Tibial nerve (tissue), 4 donors: ENCODE results near the gene DET1. TPM values are rescaled to one million over a fixed set of nuclear protein-coding genes. Genes with fewer than 3 reads are reported as not detected.

Experiments
- DNase-seq, 2 donors: peaks; one replicate each; pipeline ENCODE4 v3.0.0-alpha.2; 2019; ENCODE audit warnings: low spot score in 2 of 2
- H3K27ac ChIP-seq, 4 donors: fragments of 200-600 bp; sonication (generic) in 3 of 4; one replicate each; pipeline ENCODE4 v1.5.1; 2017 to 2019; ENCODE audit warnings: mild to moderate bottlenecking in 1 of 4
- H3K27me3 ChIP-seq, 2 donors: fragments of 200-600 bp; sonication (generic) in 1 of 2; one replicate each; pipeline versions ENCODE4 v1.5.1 to v1.6.0; 2017 to 2019
- H3K36me3 ChIP-seq, 3 donors: fragments of 200-600 bp; sonication (generic); one replicate each; pipeline ENCODE4 v1.5.1; 2018 to 2019
- H3K4me1 ChIP-seq, 4 donors: fragments of 200-600 bp; sonication (generic) in 3 of 4; one replicate each; pipeline ENCODE4 v1.5.1; 2017 to 2019
- H3K4me3 ChIP-seq, 4 donors: fragments of 200-600 bp; sonication (generic) in 3 of 4; one replicate each; pipeline ENCODE4 v1.5.1; 2017 to 2019; ENCODE audit warnings: mild to moderate bottlenecking in 1 of 4, moderate library complexity in 1 of 4
- H3K9me3 ChIP-seq, 4 donors: fragments of 200-600 bp; sonication (generic) in 3 of 4; one replicate each; pipeline ENCODE4 v1.5.1; 2017 to 2019
- EP300 ChIP-seq, 2 donors: sonication (generic); formaldehyde crosslinking; IDR thresholded peaks; one replicate each; pipeline ENCODE4 v1.6.1; 2017; ENCODE audit warnings: antibody characterized with exemption in 2 of 2, mild to moderate bottlenecking in 1 of 2
- POLR2A ChIP-seq, 2 donors: fragments of 450-650 bp; IDR thresholded peaks; one replicate each; pipeline ENCODE4 v1.6.1; 2017; ENCODE audit warnings: antibody characterized with exemption in 2 of 2, mild to moderate bottlenecking in 2 of 2, moderate library complexity in 2 of 2
- WGBS, 2 donors: methylation state at CpG; one replicate each; pipeline ENCODE4 v1.1.5; 2018; 5-methylcytosine and 5-hydroxymethylcytosine counted together
- total RNA-seq, 4 donors: library from RNA; depleted of rRNA; stranded (reverse); fragments of >200 nt; gene quantifications; one replicate each; pipeline ENCODE4 v1.1.0, GENCODE V29; 2016
- TF ChIP-seq, protein P1 (sequence below), 5 experiments: fragments of 200-600 bp in 3 of 5; fragments of 450-650 bp in 2 of 5; sonication (generic) in 3 of 5; IDR thresholded peaks; one replicate each; pipeline ENCODE4 v1.5.1; 2016 to 2019; ENCODE audit warnings: antibody characterized with exemption in 5 of 5, mild to moderate bottlenecking in 3 of 5, moderate library complexity in 2 of 5

The DET1 gene
- 10 to 100 TPM in 1 of 4 donors, 1 to 10 TPM in 3; 6.6 to 16.2 (median 7.8) TPM for total RNA-seq

DNA sequence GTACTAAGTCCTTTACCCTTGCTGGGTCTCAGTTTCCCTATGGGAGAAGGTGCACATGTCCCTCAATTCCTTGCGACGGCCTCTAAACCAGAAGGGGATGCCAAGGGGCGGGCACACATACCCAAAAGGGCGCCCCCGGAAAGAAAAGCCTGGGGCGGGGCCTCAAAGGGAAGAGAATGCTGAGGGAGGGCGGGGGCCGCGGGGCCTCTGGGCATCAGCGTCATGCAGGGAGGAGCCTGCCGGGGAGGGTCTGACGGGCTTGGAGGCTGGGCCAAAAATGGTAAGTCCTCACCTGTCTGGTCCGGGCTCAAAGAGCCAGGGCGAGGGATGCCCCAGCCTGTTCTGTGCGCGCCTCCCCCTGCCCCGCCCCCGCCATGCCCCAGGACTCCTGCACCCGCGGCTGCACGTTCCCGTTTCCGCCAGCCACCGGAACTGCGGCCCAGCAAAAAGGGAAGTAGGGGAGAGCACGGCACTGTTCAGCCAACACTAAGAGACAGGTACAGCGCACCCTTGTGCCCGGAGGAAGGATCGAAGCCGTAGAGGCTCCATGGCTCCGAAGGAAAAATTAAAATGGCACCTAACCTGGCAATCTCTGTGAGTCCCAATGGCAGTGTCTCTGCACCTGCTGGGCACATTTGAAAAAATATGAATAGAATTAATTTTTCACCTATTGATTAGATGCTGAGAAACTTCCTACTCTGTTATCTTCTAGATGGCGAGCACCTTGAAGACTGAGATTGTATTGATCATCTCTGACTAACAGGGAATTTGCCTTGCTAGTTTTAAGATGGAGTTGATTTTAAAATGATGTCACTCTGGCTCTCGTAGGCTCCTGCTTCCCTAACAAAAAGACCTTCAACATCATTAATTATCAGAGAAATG is at the start of gene DET1:
TSS of gene DET1 (minus strand) at position 434 of the 882 bp plus-strand sequence. CDS start 14,976 bp downstream, outside the sequence.
- WGBS, 2 donors = 4% methylated on average over 33 of the region's 33 CpGs
- Histone ChIP-seq H3K36me3 (no peaks in the 10 kb centered on the region), H3K4me3 (peak within 1 kb of the TSS; percentile 41 to 97 (median 70)), H3K27ac (peak within 1 kb of the TSS; percentile 70 to 93 (median 88)), H3K9me3 (no peaks in the 10 kb centered on the region), H3K4me1 (peaks cover 0 to 26% (median 0%) of the 10 kb centered on the region in 4 donors), H3K27me3 (no peaks in the 10 kb centered on the region)
- DNase-seq = peak; percentile 88 to 95
- TF ChIP-seq EP300 (IDR thresholded peaks at IDR 0.05) (peak in 1 of 2 donors; percentile 69), POLR2A (IDR thresholded peaks at IDR 0.05) (peak in 1 of 2 donors; percentile 25)
- TF ChIP-seq, protein P1, sequence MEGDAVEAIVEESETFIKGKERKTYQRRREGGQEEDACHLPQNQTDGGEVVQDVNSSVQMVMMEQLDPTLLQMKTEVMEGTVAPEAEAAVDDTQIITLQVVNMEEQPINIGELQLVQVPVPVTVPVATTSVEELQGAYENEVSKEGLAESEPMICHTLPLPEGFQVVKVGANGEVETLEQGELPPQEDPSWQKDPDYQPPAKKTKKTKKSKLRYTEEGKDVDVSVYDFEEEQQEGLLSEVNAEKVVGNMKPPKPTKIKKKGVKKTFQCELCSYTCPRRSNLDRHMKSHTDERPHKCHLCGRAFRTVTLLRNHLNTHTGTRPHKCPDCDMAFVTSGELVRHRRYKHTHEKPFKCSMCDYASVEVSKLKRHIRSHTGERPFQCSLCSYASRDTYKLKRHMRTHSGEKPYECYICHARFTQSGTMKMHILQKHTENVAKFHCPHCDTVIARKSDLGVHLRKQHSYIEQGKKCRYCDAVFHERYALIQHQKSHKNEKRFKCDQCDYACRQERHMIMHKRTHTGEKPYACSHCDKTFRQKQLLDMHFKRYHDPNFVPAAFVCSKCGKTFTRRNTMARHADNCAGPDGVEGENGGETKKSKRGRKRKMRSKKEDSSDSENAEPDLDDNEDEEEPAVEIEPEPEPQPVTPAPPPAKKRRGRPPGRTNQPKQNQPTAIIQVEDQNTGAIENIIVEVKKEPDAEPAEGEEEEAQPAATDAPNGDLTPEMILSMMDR (IDR thresholded peaks at IDR 0.05) = peak; percentile 64 to 95 (median 83)

DNA sequence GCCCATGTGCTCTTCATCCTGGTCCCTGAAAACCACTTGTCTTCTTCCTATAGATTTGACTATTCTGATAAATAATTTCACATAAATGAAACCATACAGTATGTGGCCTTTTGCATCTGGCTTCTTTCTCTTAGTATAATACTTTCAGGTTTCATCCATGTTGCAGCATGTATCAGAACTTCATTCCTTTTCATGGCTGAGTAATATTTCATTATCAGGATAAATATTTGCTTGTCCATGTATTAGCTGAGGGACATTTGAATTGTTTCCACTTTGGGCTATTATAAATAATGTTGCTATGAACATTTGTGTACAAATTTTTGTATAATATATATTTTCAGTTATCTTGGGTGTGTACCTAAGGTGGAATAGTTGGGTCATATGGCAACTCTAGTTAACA is 44.9 kb upstream of the DET1 start:
- no peak overlapping the region for H3K4me3 ChIP-seq
- no peaks in the 10 kb centered on the region for H3K4me1 ChIP-seq
- H3K9me3 ChIP-seq = no peaks in the 10 kb centered on the region
- H3K27ac ChIP-seq = no peak overlapping the region
- no peak for DNase-seq
- no peaks in the 10 kb centered on the region for H3K36me3 ChIP-seq
- TF ChIP-seq, protein P1 (IDR thresholded peaks at IDR 0.05) = no peak
- TF ChIP-seq EP300 (IDR thresholded peaks at IDR 0.05) (no peak), POLR2A (IDR thresholded peaks at IDR 0.05) (no peak)
- H3K27me3 ChIP-seq = no peaks in the 10 kb centered on the region

GRCh38 chr15:88590759-88591158 is 44.3 kb upstream of the DET1 start:
- Histone ChIP-seq H3K9me3 (no peaks in the 10 kb centered on the region), H3K4me3 (no peak overlapping the region), H3K27ac (no peak overlapping the region), H3K4me1 (no peaks in the 10 kb centered on the region), H3K27me3 (no peaks in the 10 kb centered on the region), H3K36me3 (no peaks in the 10 kb centered on the region)
- no peak for DNase-seq
- TF ChIP-seq EP300 (IDR thresholded peaks at IDR 0.05) = no peak
- TF ChIP-seq, protein P1 (IDR thresholded peaks at IDR 0.05) = no peak
- no peak for TF ChIP-seq POLR2A (IDR thresholded peaks at IDR 0.05)
- 75 to 79% methylated on average over 6 of the region's 6 CpGs for WGBS, 2 donors

DNA sequence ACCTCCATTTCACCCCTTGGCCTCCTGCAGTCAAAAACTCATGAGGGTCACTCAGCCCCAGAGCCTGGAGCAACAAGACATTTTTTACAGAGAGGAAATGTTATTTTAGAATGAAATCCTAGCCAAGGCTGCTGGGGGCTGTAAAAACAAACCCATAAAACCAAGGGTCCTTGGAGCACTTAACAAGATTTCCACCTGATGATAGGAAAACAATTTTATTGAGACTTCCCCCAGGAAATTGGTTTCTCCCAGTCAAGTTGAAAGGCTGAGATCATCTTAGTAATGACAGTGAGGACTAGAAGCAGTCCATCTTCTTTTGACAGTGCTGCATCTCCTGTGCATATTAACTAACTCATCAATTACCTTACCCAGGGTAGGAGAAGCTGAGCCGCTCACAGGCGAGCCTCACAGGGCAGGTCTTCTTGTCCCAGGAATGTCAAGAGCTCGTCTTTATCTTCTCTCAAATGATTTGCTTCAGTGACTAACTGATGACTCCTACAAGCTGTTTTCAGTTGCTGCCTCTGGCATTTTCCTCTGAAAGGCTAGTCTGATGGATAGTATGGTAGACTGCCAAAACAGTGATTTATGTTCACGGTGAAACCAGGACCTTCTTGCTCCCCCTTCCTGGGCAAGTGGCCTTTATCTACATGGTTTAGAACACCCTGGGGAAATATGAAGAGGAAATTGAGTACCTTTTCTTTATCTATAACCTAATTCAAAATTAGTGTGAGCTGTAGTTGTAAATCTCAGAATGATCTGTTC is 40.1 kb upstream of the DET1 start:
- peaks cover 0 to 6% (median 0%) of the 10 kb centered on the region in 4 donors for H3K9me3 ChIP-seq
- H3K27me3 ChIP-seq = no peaks in the 10 kb centered on the region
- H3K27ac ChIP-seq = no peak overlapping the region
- 42 to 50% methylated on average over 4 of the region's 4 CpGs for WGBS, 2 donors
- H3K4me1 ChIP-seq = no peaks in the 10 kb centered on the region
- H3K4me3 ChIP-seq = no peak overlapping the region
- DNase-seq = no peak
- H3K36me3 ChIP-seq = peaks cover 0 to 8% (median 0%) of the 10 kb centered on the region in 3 donors
- no peak for TF ChIP-seq EP300 (IDR thresholded peaks at IDR 0.05)
- no peak for TF ChIP-seq POLR2A (IDR thresholded peaks at IDR 0.05)
- TF ChIP-seq, protein P1 (IDR thresholded peaks at IDR 0.05) = no peak
